RWPE1 (cell line): ENCODE results near the gene GCNT4.

Experiments
- CTCF ChIA-PET: fragments of 350-600 bp; sonication (Branson Sonifier 250); formaldehyde crosslinking; extraction: SDS; loops from one replicate; lab custom pipeline; 2021; lab: Yijun Ruan, JAX
- POLR2A ChIA-PET: fragments of 400-600 bp; formaldehyde crosslinking; extraction: SDS; loops from one replicate; lab custom pipeline; 2020; ENCODE audit warnings: antibody characterized with exemption; ENCODE audit not compliant: low non-redundant PET; lab: Yijun Ruan, JAX
- DNase-seq: peaks from one replicate; pipeline ENCODE4 v3.0.0; 2012; ENCODE audit warnings: low spot score
- H3K27ac ChIP-seq: fragments of 450-650 bp; 2 replicates; pipeline ENCODE4 v1.5.1; 2017
- CTCF ChIP-seq: fragments of 450-650 bp; conservative IDR thresholded peaks from 2 replicates; pipeline ENCODE4 v1.5.1; 2017; ENCODE audit warnings: low read depth, mild to moderate bottlenecking

The GCNT4 gene

GRCh38 chr5:75010838-75011237, 41.5 kb downstream of the GCNT4 start:
- POLR2A ChIA-PET, result no interaction called here

GRCh38 chr5:75009556-75010345, 42.6 kb downstream of the GCNT4 start:
- ChIA-PET CTCF (no interaction called here), POLR2A (no interaction called here)
- DNase-seq, result no peak
- no peak overlapping the region for H3K27ac ChIP-seq
- TF ChIP-seq CTCF, result no peak

More at GRCh38 chr5:75010838-75011237, 41.5 kb downstream of the GCNT4 start:
- TF ChIP-seq CTCF, result no peak
- H3K27ac ChIP-seq, result no peak overlapping the region
- CTCF ChIA-PET, result no interaction called here
- no peak for DNase-seq

GRCh38 chr5:75006865-75007822, 45.2 kb downstream of the GCNT4 start:
- no peak overlapping the region for H3K27ac ChIP-seq
- ChIA-PET POLR2A (no interaction called here), CTCF (no interaction called here)
- TF ChIP-seq CTCF, result no peak
- DNase-seq, result no peak

GRCh38 chr5:75005561-75005960, 46.8 kb downstream of the GCNT4 start:
- DNase-seq, result no peak
- no peak for TF ChIP-seq CTCF
- CTCF ChIA-PET, result no interaction called here
- no peak overlapping the region for H3K27ac ChIP-seq
- POLR2A ChIA-PET, result no interaction called here
